Stimulated activated CD8-positive, alpha-beta memory T cell treated with anti-CD3 and anti-CD28 coated beads, Interleukin-15, amount 100 ng/mL, for 24 hours (primary cell): ENCODE results near the gene KCNE2.
"Not testable (repeated sequence)": the region's sequence is repeated elsewhere in the genome, so short reads cannot be mapped to it uniquely, and the experiment has no call there.

Experiments used
- DNase-seq: peaks from one replicate; pipeline ENCODE4 v3.0.0-alpha.2; 2020; ENCODE audit warnings: low read depth

KCNE2 gene

GRCh38 chr21:34417448-34418077 lies 53.8 kb downstream of the KCNE2 start:
- DNase-seq: not testable (repeated sequence)
